RWPE2 (cell line): ENCODE measurements around the gene AP4E1.
A peak's percentile ranks its signal among the peaks of the same experiment; 100 is the strongest.

Experiments
- ATAC-seq: fragments of 200-7000 bp; cut with Tn5 transposase; 3 replicates; pipeline ENCODE4 v1.9.1; 2021; ENCODE audit warnings: low read depth
- DNase-seq: peaks from one replicate; pipeline ENCODE4 v3.0.0-alpha.2; 2020; ENCODE audit warnings: low spot score
- H3K27ac ChIP-seq: fragments of 450-650 bp; 2 replicates; pipeline ENCODE4 v1.5.1; 2017; ENCODE audit warnings: mild to moderate bottlenecking; ENCODE audit not compliant: poor library complexity, severe bottlenecking
- H3K27me3 ChIP-seq: fragments of 250-450 bp; sonication (Bioruptor Pico); 2 replicates; pipeline ENCODE4 v1.5.1; 2021; ENCODE audit warnings: mild to moderate bottlenecking, moderate library complexity; ENCODE audit not compliant: insufficient read depth, poor library complexity, severe bottlenecking
- H3K36me3 ChIP-seq: fragments of 250-450 bp; sonication (Bioruptor Pico); 2 replicates; pipeline ENCODE4 v1.5.1; 2020; ENCODE audit warnings: low read depth, mild to moderate bottlenecking, moderate library complexity
- H3K4me1 ChIP-seq: fragments of 250-450 bp; sonication (Bioruptor Pico); 2 replicates; pipeline ENCODE4 v1.5.1; 2021; ENCODE audit warnings: mild to moderate bottlenecking, moderate library complexity; ENCODE audit not compliant: insufficient read depth, poor library complexity, severe bottlenecking
- H3K4me3 ChIP-seq: fragments of 250-450 bp; sonication (Bioruptor Pico); 2 replicates; pipeline ENCODE4 v1.5.1; 2021; ENCODE audit warnings: mild to moderate bottlenecking, moderate library complexity; ENCODE audit not compliant: severe bottlenecking
- H3K9me3 ChIP-seq: fragments of 250-450 bp; sonication (Bioruptor Pico); 2 replicates; pipeline ENCODE4 v1.5.1; 2021; ENCODE audit warnings: mild to moderate bottlenecking, moderate library complexity; ENCODE audit not compliant: severe bottlenecking
- TF ChIP-seq, protein P1 (sequence below): fragments of 450-650 bp; IDR thresholded peaks from one replicate; pipeline ENCODE4 v1.5.1; 2017; ENCODE audit warnings: mild to moderate bottlenecking, moderate library complexity; ENCODE audit not compliant: poor library complexity, severe bottlenecking

Gene AP4E1

DNA sequence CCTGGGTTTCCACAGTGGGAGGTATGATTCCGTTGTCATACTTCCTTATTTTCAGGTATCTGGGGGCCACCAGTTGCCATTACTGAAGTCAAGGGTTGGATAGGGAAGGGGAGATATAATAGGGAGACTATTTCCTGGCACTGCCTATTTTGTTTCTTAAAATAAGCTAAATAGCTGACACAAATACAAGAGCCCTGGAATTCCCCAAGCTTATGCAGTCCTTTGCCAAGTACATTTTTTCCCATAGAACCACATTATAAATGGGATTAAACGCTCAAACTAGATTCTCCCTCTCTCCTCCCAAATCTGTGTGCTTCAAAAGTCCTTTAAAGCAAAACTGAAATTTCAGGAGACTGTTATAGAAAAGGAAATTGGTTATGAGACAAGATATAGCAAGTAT, 68.7 kb downstream of the AP4E1 start:
- ATAC-seq = no peak
- Histone ChIP-seq H3K36me3 (peaks cover 66% of the 10 kb centered on the region), H3K4me1 (no peaks in the 10 kb centered on the region), H3K4me3 (no peak overlapping the region), H3K9me3 (peaks cover 2% of the 10 kb centered on the region), H3K27me3 (no peaks in the 10 kb centered on the region), H3K27ac (no peak overlapping the region)
- TF ChIP-seq, protein P1, sequence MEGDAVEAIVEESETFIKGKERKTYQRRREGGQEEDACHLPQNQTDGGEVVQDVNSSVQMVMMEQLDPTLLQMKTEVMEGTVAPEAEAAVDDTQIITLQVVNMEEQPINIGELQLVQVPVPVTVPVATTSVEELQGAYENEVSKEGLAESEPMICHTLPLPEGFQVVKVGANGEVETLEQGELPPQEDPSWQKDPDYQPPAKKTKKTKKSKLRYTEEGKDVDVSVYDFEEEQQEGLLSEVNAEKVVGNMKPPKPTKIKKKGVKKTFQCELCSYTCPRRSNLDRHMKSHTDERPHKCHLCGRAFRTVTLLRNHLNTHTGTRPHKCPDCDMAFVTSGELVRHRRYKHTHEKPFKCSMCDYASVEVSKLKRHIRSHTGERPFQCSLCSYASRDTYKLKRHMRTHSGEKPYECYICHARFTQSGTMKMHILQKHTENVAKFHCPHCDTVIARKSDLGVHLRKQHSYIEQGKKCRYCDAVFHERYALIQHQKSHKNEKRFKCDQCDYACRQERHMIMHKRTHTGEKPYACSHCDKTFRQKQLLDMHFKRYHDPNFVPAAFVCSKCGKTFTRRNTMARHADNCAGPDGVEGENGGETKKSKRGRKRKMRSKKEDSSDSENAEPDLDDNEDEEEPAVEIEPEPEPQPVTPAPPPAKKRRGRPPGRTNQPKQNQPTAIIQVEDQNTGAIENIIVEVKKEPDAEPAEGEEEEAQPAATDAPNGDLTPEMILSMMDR = no peak
- DNase-seq = no peak

DNA sequence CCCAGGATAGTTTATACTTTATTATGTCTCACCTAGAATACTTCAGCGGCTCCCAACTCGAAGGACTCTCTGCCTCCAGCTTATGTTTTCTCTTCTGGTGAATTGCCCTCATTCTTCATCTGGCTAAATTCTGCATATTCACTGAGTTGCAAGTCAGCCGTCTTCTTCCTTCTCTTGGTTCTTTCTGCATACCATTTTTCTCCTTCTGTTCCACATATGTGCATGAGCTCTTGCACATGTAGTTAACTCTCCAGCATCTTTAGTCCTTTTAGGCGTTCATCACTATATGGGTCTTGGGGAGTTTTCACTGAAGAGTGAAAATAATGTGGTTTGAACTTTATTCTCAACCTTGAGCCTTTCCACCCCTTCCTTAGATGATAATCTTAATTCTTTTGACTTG, 70.1 kb downstream of the AP4E1 start:
- Histone ChIP-seq H3K4me1 (no peaks in the 10 kb centered on the region), H3K4me3 (no peak overlapping the region), H3K36me3 (peaks cover 56% of the 10 kb centered on the region), H3K27me3 (no peaks in the 10 kb centered on the region), H3K27ac (no peak overlapping the region), H3K9me3 (no peaks in the 10 kb centered on the region)
- TF ChIP-seq, protein P1 = no peak
- DNase-seq (no peak), ATAC-seq (no peak)

DNA sequence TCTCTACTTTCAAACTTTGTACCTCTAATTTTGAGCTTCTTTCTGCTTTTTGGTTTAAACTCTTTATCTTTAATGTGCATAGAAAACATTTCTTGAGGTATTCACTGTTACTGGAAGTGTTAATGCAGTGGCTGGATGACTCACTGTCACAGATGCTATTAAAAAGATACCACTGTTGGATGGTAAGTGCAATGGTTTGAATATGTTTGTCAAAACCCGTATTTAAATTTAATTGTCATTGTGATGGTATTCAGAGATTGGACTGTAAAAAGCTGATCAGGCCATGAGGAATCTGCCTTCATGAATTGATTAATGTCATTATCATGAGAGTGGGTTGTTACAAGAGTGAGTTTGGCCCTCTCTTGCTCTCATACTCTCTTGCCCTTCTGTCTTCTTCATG, 70.6 kb downstream of the AP4E1 start:
- ATAC-seq = no peak
- Histone ChIP-seq H3K27ac (no peak overlapping the region), H3K4me1 (no peaks in the 10 kb centered on the region), H3K36me3 (peaks cover 57% of the 10 kb centered on the region), H3K27me3 (no peaks in the 10 kb centered on the region), H3K4me3 (no peak overlapping the region), H3K9me3 (no peaks in the 10 kb centered on the region)
- TF ChIP-seq, protein P1 = no peak
- DNase-seq = no peak

DNA sequence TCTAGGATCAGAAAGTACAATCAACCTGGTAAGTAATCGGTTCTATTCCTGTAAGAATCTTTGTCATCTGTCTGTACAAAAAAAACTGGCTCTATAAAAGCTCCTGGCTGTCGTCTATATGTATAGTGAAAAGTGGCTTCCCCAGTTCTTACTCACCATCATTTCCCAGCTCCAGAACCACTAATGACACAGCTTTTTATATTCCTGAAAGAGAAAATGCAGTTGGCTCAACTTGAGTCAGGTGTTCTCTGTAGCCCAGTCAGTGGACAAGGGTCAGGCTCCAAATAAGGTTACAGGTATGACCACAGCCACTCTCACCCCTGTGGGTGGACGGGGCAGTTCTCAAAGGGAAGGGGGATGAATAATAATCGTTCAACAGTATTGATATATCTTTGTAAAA, 85.1 kb downstream of the AP4E1 start:
- H3K36me3 ChIP-seq = peaks cover 66% of the 10 kb centered on the region
- DNase-seq = no peak
- H3K4me3 ChIP-seq = no peak overlapping the region
- TF ChIP-seq, protein P1 = no peak
- no peaks in the 10 kb centered on the region for H3K4me1 ChIP-seq
- no peaks in the 10 kb centered on the region for H3K9me3 ChIP-seq
- H3K27me3 ChIP-seq = no peaks in the 10 kb centered on the region
- no peak overlapping the region for H3K27ac ChIP-seq
- peak; percentile 47; the same call in 2 of the 3 replicates for ATAC-seq

DNA sequence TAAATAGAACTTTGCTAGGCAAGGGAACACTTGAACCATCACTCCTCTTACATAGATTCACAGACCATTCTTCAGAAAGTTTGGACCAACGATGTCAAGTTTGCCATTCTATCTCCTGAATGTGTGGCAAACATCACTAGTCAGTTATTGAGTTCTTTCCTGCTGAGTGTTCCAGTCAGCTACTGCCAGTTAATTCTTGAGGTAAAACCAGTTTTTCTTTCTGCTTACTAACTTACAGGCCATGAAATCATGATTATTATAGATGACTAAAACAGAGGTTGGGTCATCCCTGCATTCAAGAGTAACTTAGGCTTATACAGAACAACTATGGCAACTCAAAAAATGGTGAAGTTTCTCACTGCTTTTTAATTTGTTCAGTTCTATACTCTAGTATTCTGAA, 88.2 kb downstream of the AP4E1 start:
- H3K4me3 ChIP-seq = no peak overlapping the region
- H3K4me1 ChIP-seq = no peaks in the 10 kb centered on the region
- H3K36me3 ChIP-seq = peaks cover 80% of the 10 kb centered on the region
- TF ChIP-seq, protein P1 = no peak
- ATAC-seq (peak; percentile 80), DNase-seq (no peak)
- no peaks in the 10 kb centered on the region for H3K27me3 ChIP-seq
- no peak overlapping the region for H3K27ac ChIP-seq
- no peaks in the 10 kb centered on the region for H3K9me3 ChIP-seq
